ENCODE data around the gene ABCB9. TPM values are rescaled to one million over a fixed set of nuclear protein-coding genes. Genes with fewer than 3 reads are reported as not detected.

ABCB9 gene
- total and polyA plus RNA-seq, 9 donors = 1.7 to 14.3 (median 5.5) TPM

DNA sequence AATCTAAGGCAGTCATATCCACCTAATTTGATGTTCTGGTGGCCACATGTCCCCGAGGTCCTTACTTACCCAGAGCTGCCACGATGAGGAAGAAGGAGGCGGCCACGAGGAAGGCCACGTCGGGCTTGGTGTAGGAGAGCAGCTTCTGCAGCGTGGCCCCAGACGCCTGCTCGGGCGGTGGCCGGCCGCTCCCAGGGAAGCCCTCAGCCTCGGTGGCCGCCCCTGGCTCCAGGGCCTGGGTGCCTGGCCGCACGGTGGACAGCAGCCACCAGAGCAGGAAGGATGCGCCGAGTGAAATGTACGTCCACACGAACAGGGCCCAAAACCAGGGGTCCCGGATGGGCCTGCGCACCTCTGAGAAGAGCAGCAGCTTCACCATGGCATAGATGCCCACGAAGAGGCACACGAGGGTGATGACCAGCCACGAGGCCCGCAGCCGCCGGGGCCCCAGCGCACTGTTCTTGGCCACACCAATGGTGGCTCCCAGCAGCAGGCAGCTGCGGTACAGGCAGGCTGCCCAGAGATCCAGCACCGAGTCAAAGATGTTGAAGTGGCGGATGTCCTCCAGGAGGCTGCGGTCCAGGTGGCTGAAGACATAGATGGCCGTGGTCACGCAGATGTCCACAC is 6.6 kb downstream of the ABCB9 start:
- DNase-seq = no peak
- intact Hi-C loops (cut with DNase I) = loop anchor here in 1 of 4 donors (10.0 kb wide), 1 partner anchor 165 kb away; no protein-coding TSS in a partner anchor
- no peak overlapping the region for H3K27ac ChIP-seq
- H3K4me3 ChIP-seq = no peak overlapping the region
- peaks cover 13% of the 10 kb centered on the region for H3K4me1 ChIP-seq (ENCODE audit: insufficient read depth)
- H3K27me3 ChIP-seq = no peaks in the 10 kb centered on the region
- H3K36me3 ChIP-seq = no peaks in the 10 kb centered on the region
- TF ChIP-seq EP300 (IDR thresholded peaks at IDR 0.05) = no peak
- TF ChIP-seq, protein P1, sequence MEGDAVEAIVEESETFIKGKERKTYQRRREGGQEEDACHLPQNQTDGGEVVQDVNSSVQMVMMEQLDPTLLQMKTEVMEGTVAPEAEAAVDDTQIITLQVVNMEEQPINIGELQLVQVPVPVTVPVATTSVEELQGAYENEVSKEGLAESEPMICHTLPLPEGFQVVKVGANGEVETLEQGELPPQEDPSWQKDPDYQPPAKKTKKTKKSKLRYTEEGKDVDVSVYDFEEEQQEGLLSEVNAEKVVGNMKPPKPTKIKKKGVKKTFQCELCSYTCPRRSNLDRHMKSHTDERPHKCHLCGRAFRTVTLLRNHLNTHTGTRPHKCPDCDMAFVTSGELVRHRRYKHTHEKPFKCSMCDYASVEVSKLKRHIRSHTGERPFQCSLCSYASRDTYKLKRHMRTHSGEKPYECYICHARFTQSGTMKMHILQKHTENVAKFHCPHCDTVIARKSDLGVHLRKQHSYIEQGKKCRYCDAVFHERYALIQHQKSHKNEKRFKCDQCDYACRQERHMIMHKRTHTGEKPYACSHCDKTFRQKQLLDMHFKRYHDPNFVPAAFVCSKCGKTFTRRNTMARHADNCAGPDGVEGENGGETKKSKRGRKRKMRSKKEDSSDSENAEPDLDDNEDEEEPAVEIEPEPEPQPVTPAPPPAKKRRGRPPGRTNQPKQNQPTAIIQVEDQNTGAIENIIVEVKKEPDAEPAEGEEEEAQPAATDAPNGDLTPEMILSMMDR (IDR thresholded peaks at IDR 0.05) = no peak
- TF ChIP-seq POLR2A (IDR thresholded peaks at IDR 0.05) = no peak
- 90 to 94% (median 93%) methylated on average over 35 of the region's 35 CpGs for whole genome bisulfite sequencing, 3 donors
- H3K9me3 ChIP-seq = no peaks in the 10 kb centered on the region

DNA sequence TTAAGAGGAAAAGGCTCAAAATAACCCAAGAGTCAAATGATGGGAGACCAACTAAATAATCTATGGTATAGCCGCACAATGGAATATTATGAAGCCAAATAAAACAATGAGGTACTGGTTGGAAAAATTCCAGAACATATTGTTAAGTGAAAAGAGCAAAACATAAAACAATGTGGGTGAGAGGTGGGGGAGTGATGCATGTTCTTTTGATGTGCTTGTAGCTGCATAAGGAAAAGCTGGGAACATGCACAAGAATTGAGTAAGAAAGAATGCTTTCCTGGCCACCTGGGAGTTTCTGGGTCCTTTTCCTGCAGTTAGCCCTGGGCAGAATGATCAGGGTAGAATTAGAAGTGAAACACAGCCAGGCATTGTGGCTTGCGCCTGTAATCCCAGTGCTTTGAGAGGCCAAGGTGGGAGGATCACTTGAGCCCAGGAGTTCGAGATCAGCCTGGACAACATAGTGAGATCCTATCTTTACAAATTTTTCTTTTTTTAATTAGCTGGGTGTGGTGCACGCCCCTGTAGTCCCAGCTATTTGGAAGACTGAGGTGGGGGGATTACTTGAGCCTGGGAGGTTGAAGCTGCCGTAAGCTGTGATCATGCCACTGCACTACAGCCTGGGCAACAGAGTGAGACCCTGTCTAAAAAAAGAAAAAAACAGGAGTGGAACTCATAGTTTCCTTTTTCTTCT is 7.9 kb downstream of the ABCB9 start:
- intact Hi-C loops (cut with DNase I) = loop anchor here in 1 of 4 donors (10.0 kb wide), 1 partner anchor 164 kb away; no protein-coding TSS in a partner anchor
- no peak overlapping the region for H3K4me3 ChIP-seq
- no peak overlapping the region for H3K27ac ChIP-seq
- WGBS, 3 donors = 84 to 89% (median 86%) methylated on average over 5 of the region's 5 CpGs
- TF ChIP-seq EP300 (IDR thresholded peaks at IDR 0.05) (no peak), POLR2A (IDR thresholded peaks at IDR 0.05) (no peak)
- TF ChIP-seq, protein P1 (IDR thresholded peaks at IDR 0.05) = no peak
- no peak for DNase-seq
- H3K9me3 ChIP-seq = no peaks in the 10 kb centered on the region
- no peaks in the 10 kb centered on the region for H3K4me1 ChIP-seq (ENCODE audit: insufficient read depth)
- H3K27me3 ChIP-seq = no peaks in the 10 kb centered on the region
- no peaks in the 10 kb centered on the region for H3K36me3 ChIP-seq

DNA sequence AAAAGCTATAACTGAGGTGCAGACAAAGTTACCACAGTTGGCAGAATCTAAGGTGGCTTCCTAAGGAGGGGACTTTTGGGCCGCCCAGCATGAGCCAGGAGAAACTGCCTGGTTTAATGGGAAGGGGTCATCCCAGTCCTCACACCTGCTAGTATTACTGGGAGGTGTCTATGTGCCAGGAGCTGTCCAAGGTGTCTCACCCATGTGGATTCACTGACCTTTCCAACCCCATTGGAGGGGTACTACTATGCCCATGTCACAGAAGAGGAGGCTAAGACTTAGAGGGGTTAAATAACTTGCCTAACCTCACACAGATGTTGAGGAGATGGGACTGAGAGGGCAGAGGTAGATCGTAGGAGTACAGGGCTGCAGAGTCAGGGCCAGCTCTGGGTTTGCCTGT is 10.2 kb downstream of the ABCB9 start:
- 68 to 70% (median 69%) methylated on average over 2 of the region's 2 CpGs for WGBS, 3 donors
- Histone ChIP-seq H3K36me3 (no peaks in the 10 kb centered on the region), H3K9me3 (no peaks in the 10 kb centered on the region), H3K4me1 (ENCODE audit: insufficient read depth) (no peaks in the 10 kb centered on the region), H3K4me3 (no peak overlapping the region), H3K27me3 (no peaks in the 10 kb centered on the region), H3K27ac (no peak overlapping the region)
- intact Hi-C loops (cut with DNase I) = loop anchor here in 1 of 4 donors (10.0 kb wide), 1 partner anchor 161 kb away; no protein-coding TSS in a partner anchor
- no peak for DNase-seq
- TF ChIP-seq EP300 (IDR thresholded peaks at IDR 0.05) (no peak), POLR2A (IDR thresholded peaks at IDR 0.05) (no peak)
- TF ChIP-seq, protein P1 (IDR thresholded peaks at IDR 0.05) = no peak

DNA sequence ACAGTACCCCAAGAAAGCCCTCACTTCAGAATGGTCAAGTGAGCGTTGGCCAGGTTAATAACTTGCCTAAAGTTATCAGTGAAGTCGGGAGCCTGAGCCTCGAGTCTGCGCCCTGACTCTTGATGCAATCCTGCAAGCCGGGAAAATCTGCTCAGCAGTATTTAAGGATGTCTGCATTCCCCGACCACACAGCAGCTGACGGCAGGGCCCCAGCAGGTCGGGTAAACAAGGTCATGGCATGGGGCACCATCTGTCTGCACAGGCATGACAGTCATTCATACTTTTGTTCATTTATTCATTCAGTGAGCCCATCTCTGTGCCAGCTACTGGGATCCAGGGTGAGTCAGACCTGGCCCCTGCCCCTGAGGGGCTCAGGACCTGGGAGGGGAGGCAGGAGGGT is 11.1 kb downstream of the ABCB9 start:
- H3K27me3 ChIP-seq = no peaks in the 10 kb centered on the region
- intact Hi-C loops (cut with DNase I) = loop anchor here in 1 of 4 donors (10.0 kb wide), 1 partner anchor 160 kb away; no protein-coding TSS in a partner anchor
- TF ChIP-seq EP300 (IDR thresholded peaks at IDR 0.05) = no peak
- no peak for TF ChIP-seq POLR2A (IDR thresholded peaks at IDR 0.05)
- TF ChIP-seq, protein P1 (IDR thresholded peaks at IDR 0.05) = no peak
- no peaks in the 10 kb centered on the region for H3K4me1 ChIP-seq (ENCODE audit: insufficient read depth)
- no peaks in the 10 kb centered on the region for H3K36me3 ChIP-seq
- no peak for DNase-seq
- H3K27ac ChIP-seq = no peak overlapping the region
- H3K9me3 ChIP-seq = no peaks in the 10 kb centered on the region
- H3K4me3 ChIP-seq = no peak overlapping the region
- WGBS, 3 donors = 47 to 62% (median 54%) methylated on average over 8 of the region's 8 CpGs
